ENCODE data around the gene DPP8.

Gene DPP8

GRCh38 chr15:65423976-65424679 is 93.4 kb downstream of the DPP8 start:
- DNase-seq (ENCODE audit: low spot score), result no peak

GRCh38 chr15:65423150-65423975 is 94.1 kb downstream of the DPP8 start:
- no peak for DNase-seq (ENCODE audit: low spot score)

GRCh38 chr15:65421360-65422215 is 95.9 kb downstream of the DPP8 start:
- no peak for DNase-seq (ENCODE audit: low spot score)

GRCh38 chr15:65420975-65421359 is 96.5 kb downstream of the DPP8 start:
- no peak for DNase-seq (ENCODE audit: low spot score)

- DNase-seq (ENCODE audit: low spot score), result no peak
Measured at GRCh38 chr15:65418596-65418995, 98.9 kb downstream of the DPP8 start.

GRCh38 chr15:65416845-65417416 is 100.6 kb downstream of the DPP8 start:
- no peak for DNase-seq (ENCODE audit: low spot score)

- DNase-seq (ENCODE audit: low spot score), result no peak
Measured at GRCh38 chr15:65414841-65415621, 102.5 kb downstream of the DPP8 start.

- DNase-seq (ENCODE audit: low spot score), result no peak
Measured at GRCh38 chr15:65413760-65414144, 103.7 kb downstream of the DPP8 start.

GRCh38 chr15:65413051-65413759 is 104.3 kb downstream of the DPP8 start:
- no peak for DNase-seq (ENCODE audit: low spot score)

GRCh38 chr15:65412556-65412955 is 104.9 kb downstream of the DPP8 start:
- DNase-seq (ENCODE audit: low spot score), result no peak

- no peak for DNase-seq (ENCODE audit: low spot score)
Measured at GRCh38 chr15:65411465-65412071, 105.9 kb downstream of the DPP8 start.

GRCh38 chr15:65410972-65411371 is 106.5 kb downstream of the DPP8 start:
- DNase-seq (ENCODE audit: low spot score), result no peak

- no peak for DNase-seq (ENCODE audit: low spot score)
Measured at GRCh38 chr15:65410036-65410435, 107.5 kb downstream of the DPP8 start.

GRCh38 chr15:65409036-65409631 is 108.4 kb downstream of the DPP8 start:
- no peak for DNase-seq (ENCODE audit: low spot score)

GRCh38 chr15:65408324-65409035 is 109.0 kb downstream of the DPP8 start:
- no peak for DNase-seq (ENCODE audit: low spot score)

GRCh38 chr15:65406424-65407000 is 111.0 kb downstream of the DPP8 start:
- DNase-seq (ENCODE audit: low spot score), result no peak

GRCh38 chr15:65405791-65406423 is 111.6 kb downstream of the DPP8 start:
- no peak for DNase-seq (ENCODE audit: low spot score)

GRCh38 chr15:65404186-65404872 is 113.2 kb downstream of the DPP8 start:
- DNase-seq (ENCODE audit: low spot score), result no peak
